DOHH2 (cell line): ENCODE data around the gene ESRRG.

Experiments
- H3F3A ChIP-seq: fragments of 200-600 bp; sonication (generic), shearing (Covaris generic); 2 replicates; pipeline ENCODE4 v1.6.0; 2016; ENCODE audit warnings: antibody characterized with exemption, mild to moderate bottlenecking; ENCODE audit not compliant: control insufficient read depth, insufficient read depth
- H3K27ac ChIP-seq: fragments of 200-600 bp; sonication (generic); 2 replicates; pipeline ENCODE4 v1.5.1; 2014; ENCODE audit warnings: low read depth, mild to moderate bottlenecking, low read length, moderate library complexity
- H3K27me3 ChIP-seq: fragments of 200-600 bp; sonication (generic); 2 replicates; pipeline ENCODE4 v1.6.1; 2014; ENCODE audit warnings: mild to moderate bottlenecking, low read length, mixed read lengths; ENCODE audit not compliant: control insufficient read depth
- H3K36me3 ChIP-seq: fragments of 200-600 bp; sonication (generic); 2 replicates; pipeline ENCODE4 v1.6.1; 2014; ENCODE audit warnings: mild to moderate bottlenecking, low read length, moderate library complexity, mixed read lengths; ENCODE audit not compliant: control insufficient read depth
- H3K4me1 ChIP-seq: fragments of 200-600 bp; sonication (generic); 2 replicates; pipeline ENCODE4 v1.6.1; 2014; ENCODE audit warnings: mild to moderate bottlenecking, low read length, mixed read lengths; ENCODE audit not compliant: control insufficient read depth
- H3K4me2 ChIP-seq: fragments of 200-600 bp; sonication (generic); 2 replicates; pipeline ENCODE4 v1.6.0; 2014; ENCODE audit warnings: mild to moderate bottlenecking, low read length, moderate library complexity
- H3K4me3 ChIP-seq: fragments of 200-600 bp; sonication (generic); 2 replicates; pipeline ENCODE4 v1.5.1; 2014; ENCODE audit warnings: mild to moderate bottlenecking, low read length, mixed read lengths
- H3K79me2 ChIP-seq: fragments of 200-600 bp; sonication (generic); 2 replicates; pipeline ENCODE4 v1.6.1; 2014; ENCODE audit warnings: mild to moderate bottlenecking, low read length, mixed read lengths; ENCODE audit not compliant: control insufficient read depth
- H3K9me2 ChIP-seq: fragments of 200-600 bp; sonication (generic); replicated peaks from 2 replicates; pipeline ENCODE4 v1.6.1; 2014; ENCODE audit warnings: mild to moderate bottlenecking, low read length, mixed read lengths; ENCODE audit not compliant: control insufficient read depth
- H3K9me3 ChIP-seq: fragments of 200-600 bp; sonication (generic); 2 replicates; pipeline ENCODE4 v1.6.1; 2014; ENCODE audit warnings: antibody characterized with exemption, low read length, mixed read lengths; ENCODE audit not compliant: control insufficient read depth, insufficient read depth
- H4K20me1 ChIP-seq: fragments of 200-600 bp; sonication (generic); 2 replicates; pipeline ENCODE4 v1.6.0; 2014; ENCODE audit warnings: low read depth, mild to moderate bottlenecking, antibody characterized with exemption, low read length, moderate library complexity; ENCODE audit not compliant: control insufficient read depth, insufficient read depth
- CTCF ChIP-seq: fragments of 200-600 bp; sonication (generic); IDR thresholded peaks from one replicate; pipeline ENCODE4 v1.5.1; 2014; ENCODE audit warnings: antibody characterized with exemption, mild to moderate bottlenecking, low read depth, low read length; ENCODE audit not compliant: poor library complexity, severe bottlenecking
- EZH2phosphoT487 ChIP-seq: fragments of 200-600 bp; sonication (generic); IDR thresholded peaks from 2 replicates; pipeline ENCODE4 v1.6.1; 2017; ENCODE audit warnings: borderline replicate concordance, mild to moderate bottlenecking, antibody characterized with exemption, low read length, moderate library complexity, mixed read lengths

The ESRRG gene

GRCh38 chr1:216528816-216529215 is 194.4 kb downstream of the ESRRG start:
- Histone ChIP-seq H3K27ac (peak overlapping the region; percentile 85), H3K4me3 (peak overlapping the region; percentile 56), H3K4me2 (peak overlapping the region; percentile 72), H3K9me3 (no peaks in the 10 kb centered on the region), H3K9me2 (no peaks in the 10 kb centered on the region), H3K36me3 (no peaks in the 10 kb centered on the region), H3K79me2 (no peaks in the 10 kb centered on the region), H3K27me3 (no peaks in the 10 kb centered on the region), H3F3A (peaks cover 10% of the 10 kb centered on the region), H3K4me1 (peaks cover 69% of the 10 kb centered on the region), H4K20me1 (no peaks in the 10 kb centered on the region)
- TF ChIP-seq CTCF (no peak), EZH2phosphoT487 (no peak)

DNA sequence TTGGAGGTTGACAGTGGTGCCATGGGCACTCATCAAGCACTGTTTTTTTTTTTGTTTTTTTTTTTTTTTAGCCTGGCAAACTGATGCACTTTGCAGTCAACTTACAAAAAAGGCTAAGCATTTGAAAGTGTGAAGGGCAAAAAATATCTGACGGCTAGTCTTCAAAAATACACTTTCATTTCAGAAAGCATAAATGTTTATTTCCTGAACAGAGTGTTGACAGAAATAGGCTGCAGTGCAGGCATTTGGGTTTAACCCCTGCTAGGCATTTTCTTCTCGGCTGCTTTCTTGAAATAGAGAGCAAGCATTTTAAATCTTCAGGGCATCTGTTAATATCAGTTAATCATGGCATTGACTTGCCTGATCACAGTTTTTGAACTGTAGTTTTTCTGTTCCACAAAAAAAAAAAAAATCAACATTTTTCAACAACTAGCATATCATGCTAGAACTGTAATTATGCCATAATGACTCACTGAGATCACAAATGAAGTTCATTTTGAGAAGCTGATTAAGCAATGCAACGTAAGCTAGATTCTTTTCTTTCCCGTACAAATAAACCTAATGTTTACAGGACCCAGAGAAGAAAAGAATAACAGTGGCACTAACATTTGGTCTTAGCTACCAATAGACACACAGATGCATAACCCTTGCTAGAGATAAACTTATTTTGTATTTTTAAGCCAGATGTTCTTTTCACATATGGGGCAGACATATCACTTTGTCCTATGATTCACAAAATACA is 199.6 kb downstream of the ESRRG start:
- Histone ChIP-seq H3K79me2 (no peaks in the 10 kb centered on the region), H3K9me3 (no peaks in the 10 kb centered on the region), H3K27ac (peak overlapping the region; percentile 67), H3K4me3 (peak overlapping the region; percentile 43), H3K4me2 (peak overlapping the region; percentile 58), H3F3A (peaks cover 7% of the 10 kb centered on the region), H3K27me3 (no peaks in the 10 kb centered on the region), H3K36me3 (no peaks in the 10 kb centered on the region), H4K20me1 (no peaks in the 10 kb centered on the region), H3K4me1 (peaks cover 79% of the 10 kb centered on the region), H3K9me2 (no peaks in the 10 kb centered on the region)
- TF ChIP-seq EZH2phosphoT487 = no peak
- TF ChIP-seq CTCF = no peak

- no peaks in the 10 kb centered on the region for H3K27me3 ChIP-seq
- H3K9me2 ChIP-seq = no peaks in the 10 kb centered on the region
- no peak for TF ChIP-seq EZH2phosphoT487
- no peak for TF ChIP-seq CTCF
- 0 out of 2 replicates have a peak, but pooled peaks cover under 1% of the 10 kb centered on the region for H3F3A ChIP-seq
- peak overlapping the region; percentile 58 for H3K4me2 ChIP-seq
- H3K4me3 ChIP-seq = peak overlapping the region; percentile 43
- H3K79me2 ChIP-seq = no peaks in the 10 kb centered on the region
- no peaks in the 10 kb centered on the region for H4K20me1 ChIP-seq
- no peaks in the 10 kb centered on the region for H3K9me3 ChIP-seq
- peak overlapping the region; percentile 67 for H3K27ac ChIP-seq
- H3K36me3 ChIP-seq = no peaks in the 10 kb centered on the region
- peaks cover 73% of the 10 kb centered on the region for H3K4me1 ChIP-seq
Observed at GRCh38 chr1:216523043-216523442, 200.2 kb downstream of the ESRRG start.
